Hematopoietic multipotent progenitor cell treated with erythropoietin and hydrocortisone succinate and interleukin-3 and kit ligand, for 8 days (in vitro differentiated cells): ENCODE data around the gene MED12.
A peak's percentile ranks its signal among the peaks of the same experiment; 100 is the strongest.
"Not testable (repeated sequence)": the region's sequence is repeated elsewhere in the genome, so short reads cannot be mapped to it uniquely, and the experiment has no call there.

Experiments used
- DNase-seq: peaks from one replicate; pipeline ENCODE4 v3.0.0-alpha.2; 2015

MED12 gene

DNA sequence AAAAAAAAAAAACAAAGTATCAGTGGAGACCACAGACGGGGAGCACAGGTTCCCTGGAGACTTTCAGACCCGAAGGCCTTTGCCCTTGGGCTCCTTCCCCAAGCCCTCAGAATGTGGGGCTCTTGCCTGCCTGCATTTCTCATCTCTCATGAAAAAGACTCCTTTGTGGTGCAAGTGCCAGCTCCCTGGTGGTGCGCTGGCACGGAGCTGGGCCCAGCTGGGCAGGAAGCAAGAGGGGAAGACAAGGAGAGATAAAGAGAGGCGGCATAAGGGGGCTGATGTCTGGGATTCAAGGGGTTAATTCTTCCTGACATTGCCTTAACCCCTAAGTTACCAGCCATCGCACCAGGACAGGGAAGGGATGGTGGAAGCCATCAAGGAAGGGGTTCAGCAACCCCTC, 48.1 kb downstream of the MED12 start:
- DNase-seq, result no peak

DNA sequence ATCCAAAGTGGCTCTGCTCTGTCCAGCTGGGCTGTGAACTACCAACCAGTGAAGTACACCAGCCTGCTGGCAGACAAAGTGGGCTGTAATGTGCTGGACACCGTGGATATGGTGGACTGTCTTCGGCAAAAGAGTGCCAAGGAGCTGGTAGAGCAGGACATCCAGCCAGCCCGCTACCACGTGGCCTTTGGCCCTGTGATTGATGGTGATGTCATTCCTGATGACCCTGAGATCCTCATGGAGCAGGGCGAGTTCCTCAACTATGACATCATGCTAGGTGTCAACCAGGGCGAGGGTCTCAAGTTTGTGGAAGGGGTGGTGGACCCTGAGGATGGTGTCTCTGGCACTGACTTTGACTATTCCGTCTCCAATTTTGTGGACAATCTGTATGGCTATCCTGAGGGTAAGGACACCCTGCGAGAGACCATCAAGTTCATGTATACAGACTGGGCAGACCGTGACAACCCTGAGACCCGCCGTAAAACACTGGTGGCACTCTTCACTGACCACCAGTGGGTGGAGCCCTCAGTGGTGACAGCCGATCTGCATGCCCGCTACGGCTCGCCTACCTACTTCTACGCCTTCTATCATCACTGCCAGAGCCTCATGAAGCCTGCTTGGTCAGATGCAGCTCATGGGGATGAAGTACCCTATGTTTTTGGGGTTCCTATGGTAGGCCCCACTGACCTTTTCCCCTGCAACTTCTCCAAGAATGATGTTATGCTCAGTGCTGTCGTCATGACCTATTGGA, 48.8 kb downstream of the MED12 start:
- no peak for DNase-seq

DNA sequence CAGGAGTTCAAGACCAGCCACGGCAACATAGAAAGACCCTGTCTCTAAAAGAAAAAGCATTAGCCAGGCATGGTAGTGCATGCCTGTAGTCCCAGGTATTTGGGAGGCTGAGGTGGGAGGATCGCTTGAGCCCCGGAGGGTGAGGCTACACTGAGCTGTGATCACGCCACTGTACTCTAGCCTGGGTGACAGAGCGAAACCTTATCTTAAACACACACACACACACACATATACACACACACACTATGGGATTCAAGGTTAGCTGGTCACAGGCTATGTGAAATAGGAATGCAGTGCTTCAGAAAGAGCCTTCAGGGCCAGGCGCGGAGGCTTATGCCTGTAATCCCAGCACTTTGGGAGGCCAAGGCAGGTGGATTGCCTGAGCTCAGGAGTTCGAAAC, 49.7 kb downstream of the MED12 start:
- peak; percentile 28 for DNase-seq

DNA sequence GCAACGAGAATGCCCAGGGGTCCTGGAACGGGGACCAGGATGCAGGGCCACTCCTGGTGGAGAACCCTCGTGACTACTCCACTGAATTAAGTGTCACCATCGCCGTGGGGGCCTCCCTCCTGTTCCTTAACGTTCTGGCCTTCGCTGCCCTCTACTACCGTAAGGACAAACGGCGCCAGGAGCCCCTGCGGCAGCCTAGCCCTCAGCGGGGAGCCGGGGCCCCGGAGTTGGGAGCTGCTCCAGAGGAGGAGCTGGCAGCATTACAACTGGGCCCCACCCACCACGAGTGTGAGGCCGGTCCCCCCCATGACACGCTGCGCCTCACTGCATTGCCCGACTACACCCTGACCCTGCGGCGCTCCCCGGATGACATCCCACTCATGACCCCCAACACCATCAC, 51.2 kb downstream of the MED12 start:
- DNase-seq, result no peak

DNA sequence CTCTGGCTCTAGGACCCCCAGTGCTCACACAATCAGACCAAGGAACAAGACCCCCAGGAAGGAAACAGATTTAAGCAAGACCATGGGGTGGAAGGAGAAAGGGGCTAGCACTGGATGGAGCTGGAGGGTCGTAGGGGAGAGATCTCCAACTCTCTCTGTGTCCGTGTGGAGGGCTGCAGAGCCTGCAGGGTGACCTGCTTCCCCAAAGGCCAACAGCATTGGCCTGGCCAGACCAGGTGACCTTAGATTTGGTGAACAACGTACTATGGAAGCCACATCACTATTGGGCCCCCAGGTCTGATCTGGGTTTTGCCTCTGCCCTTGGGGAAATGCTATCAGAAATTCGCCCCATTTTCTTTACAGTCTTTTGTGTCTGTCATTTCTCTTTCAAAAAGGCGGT, 52.3 kb downstream of the MED12 start:
- no peak for DNase-seq

DNA sequence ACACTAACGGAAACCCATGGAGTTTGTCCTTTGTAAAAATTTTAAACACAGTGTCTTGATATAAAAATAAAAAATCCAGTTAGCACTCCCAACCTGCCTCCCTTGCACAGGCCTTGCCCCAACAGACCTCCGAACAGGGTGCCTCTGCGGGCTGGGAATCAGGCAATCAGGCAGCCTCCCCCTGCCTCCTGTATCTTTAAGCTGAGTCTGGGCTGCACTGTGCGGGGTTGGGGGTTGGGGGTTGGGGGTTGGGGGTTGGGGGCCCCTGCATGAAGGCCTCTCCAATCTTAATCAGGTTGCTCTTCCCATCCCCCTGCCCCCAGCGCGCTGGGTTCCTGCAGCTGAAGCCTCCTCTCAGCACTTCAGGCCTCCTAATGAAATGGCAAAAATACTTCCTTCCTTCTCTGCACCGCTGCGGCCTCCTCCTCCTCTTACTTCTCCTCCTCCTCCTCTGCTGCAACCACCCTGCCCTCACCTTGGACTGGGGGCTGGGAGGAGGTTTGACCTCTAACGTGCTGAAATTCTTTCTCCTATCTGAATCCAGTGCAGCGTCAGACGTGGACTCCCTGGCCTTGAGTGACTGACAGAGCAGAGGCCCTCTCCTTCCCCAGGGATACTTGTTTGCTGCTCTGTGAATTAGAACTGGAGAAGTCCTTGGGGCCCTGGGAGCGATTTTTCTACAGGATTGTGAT, 52.9 kb downstream of the MED12 start:
- no peak for DNase-seq

DNA sequence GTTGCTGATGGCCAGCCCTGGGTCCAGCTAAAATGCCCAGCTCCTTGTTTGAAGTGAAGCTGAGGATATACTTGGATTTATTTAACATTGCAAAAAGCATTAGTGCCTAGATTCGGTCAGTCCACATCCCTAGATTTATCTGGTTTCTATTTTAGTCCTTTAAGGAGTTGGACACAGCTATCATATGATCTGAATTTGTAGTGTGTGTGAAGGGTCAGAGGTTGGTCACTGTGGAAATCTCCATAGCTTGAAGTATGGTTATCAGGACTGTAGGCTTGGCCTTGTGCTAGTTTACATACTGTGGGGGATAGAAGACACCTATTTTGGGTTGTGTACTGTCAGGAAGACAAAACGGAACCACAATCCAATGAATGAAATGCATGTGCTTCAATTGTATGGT, 55.0 kb downstream of the MED12 start:
- no peak for DNase-seq

DNA sequence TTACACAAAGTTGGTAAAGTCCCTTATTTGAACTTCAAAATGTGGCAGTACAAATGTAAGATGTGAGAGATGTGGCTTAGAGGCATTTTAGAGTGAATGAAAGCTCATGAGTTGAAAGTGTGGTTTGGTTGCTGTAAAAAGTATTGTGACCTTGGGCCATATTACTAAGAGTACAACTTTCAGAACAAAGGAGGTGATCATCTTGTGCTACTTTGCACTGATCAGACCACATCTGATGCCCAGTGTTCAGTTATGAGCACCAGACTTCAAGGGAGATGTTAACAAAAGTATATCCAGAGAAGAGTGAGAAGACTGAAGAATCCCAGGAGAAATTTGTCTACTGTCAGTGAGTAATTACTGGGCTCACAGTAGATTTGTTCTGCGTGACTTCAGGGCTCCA, 56.4 kb downstream of the MED12 start:
- no peak for DNase-seq

DNA sequence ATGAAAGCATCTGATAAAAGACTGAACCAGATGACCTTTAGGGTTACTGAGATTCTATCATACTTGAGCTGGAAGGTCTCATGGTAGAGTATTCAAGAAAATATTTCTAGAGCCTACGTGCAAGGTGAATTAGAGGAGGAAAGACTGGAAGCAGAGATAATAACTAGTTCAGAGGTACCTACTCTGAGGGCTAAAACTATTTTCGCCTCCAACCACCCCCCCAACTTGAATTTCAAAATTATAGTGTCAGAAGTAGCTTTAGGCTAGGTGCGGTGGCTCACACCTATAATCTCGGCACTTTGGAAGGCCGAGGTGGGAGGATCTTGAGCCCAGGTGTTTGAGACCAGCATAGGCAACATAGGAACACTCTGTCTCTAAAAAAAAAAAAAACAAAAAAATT, 57.1 kb downstream of the MED12 start:
- DNase-seq, result no peak

DNA sequence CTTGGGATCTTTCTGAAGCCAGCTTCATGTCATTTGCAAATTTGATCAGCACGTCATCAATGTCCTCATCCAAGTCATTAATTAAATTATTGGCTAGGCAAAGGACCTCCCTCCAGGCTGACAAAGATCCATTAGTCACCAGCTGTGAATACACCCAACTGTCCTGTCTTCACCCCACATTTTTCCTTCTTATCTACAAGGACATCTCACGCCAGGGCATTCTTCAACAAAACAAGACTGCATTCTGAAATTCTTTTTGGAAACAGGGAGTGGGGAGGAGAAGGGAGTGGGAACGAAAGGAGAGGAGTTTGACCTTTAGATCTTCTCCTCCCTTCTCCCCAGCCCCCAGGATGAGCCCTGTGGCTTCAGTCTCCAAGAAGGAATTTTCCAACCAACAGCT, 58.9 kb downstream of the MED12 start:
- DNase-seq, result no peak

DNA sequence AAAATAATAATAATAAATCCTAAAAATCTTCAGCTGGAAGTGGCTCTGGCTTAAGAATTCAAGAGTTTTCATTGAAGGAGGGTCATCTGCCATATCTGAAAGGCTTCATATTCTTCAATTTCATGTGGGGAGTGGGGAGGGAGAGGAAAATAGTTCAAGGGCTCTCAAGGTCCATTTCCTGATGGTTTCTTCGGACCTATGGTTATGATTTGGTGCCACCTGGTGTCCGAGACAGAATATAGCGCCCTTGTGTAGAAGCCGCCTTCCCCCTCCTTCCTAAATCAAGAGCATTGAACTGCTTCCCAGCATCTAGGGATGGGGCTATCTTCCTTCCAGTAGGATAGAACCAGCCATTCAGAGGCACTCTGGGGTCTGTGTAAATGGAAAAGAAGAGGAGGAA, 60.5 kb downstream of the MED12 start:
- peak; percentile 75 for DNase-seq

DNA sequence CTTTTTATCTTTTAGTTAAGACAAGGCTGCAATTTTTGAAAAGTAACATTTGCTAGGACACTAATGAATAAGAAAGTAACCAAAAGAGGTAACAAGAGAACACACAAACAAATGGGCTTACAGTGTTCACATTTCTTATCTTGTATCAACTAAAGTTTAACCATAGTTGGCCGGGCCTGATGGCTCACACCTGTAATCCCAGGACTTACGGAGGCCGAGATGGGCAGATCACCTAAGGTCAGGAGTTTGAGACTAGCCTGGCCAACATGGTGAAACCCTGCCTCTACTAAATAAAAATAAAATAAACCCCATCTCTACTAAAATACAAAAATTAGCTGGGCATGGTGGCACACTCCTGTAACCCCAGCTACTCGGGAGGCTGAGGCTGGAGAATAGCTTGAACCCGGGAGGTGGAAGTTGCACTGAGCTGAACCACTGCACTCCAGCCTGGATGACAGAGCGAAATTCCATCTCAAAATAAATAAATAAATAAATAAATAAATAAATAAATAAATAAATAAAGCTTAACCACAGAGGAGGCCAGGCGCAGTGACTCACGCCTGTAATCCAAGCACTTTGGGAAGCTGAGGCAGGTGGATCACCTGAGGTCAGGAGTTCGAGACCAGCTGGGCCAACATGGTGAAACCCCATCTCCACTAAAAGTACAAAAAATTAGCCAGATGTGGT, 62.3 kb downstream of the MED12 start:
- not testable (repeated sequence) for DNase-seq

DNA sequence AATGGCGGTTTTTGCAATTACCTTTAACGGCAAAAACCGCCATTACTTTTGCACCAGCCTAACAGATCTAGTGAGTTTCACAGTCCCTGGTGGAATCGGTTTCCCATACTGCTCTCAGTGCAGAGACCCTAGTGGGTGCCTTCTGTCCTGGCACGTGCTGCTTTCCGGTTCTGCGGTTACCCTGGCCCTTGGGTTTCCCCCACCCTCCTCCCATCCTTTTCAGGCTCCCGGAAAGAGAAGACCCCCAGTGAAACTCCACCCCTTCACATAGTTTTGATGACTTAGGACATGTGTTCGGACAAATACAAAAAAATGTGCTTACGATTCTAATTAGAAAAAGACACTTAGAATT, 63.1 kb downstream of the MED12 start:
- DNase-seq, result no peak

DNA sequence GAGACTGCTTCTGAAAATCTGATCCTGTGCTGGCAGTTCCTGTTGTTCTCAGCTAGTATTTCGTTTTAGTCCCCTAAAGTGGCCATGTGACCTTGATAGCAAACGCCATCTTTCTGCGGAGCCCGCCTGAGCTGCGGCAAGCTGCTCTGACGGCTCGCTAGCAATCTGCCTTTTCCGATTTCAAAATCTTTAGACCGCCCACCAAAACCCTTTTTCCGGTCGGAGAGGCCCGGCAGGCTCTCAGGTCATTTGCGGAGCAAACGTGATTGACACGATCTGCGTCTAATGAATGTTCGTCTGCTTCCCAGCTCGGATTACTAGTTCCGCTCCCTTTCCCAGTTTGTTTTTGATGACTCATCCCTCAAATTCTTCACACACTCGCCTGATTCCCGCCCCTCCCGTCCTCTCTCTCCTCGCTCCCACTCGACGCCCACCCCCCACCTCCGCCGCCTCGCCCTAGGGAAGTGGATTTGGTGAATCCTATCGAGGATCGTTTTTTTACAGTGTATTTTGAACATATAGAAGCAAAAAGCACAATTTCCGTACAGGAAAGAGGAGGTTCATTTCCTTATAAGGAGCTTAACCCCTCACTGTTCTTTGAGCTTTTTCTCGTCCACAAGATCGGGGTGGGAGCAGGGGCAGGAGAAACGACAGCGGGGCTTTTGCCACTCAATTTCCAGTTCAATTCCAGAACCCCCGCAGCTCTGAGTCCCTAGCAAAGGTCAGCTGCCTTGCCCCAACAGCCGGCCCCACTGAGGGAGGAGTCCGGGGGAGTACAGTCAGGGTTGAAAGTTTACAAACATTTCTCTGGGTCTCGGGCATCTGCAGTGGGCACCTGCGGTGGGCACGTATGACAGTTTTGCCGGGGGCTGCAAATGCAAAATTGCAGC, 63.8 kb downstream of the MED12 start:
- peak; percentile 96 for DNase-seq

DNA sequence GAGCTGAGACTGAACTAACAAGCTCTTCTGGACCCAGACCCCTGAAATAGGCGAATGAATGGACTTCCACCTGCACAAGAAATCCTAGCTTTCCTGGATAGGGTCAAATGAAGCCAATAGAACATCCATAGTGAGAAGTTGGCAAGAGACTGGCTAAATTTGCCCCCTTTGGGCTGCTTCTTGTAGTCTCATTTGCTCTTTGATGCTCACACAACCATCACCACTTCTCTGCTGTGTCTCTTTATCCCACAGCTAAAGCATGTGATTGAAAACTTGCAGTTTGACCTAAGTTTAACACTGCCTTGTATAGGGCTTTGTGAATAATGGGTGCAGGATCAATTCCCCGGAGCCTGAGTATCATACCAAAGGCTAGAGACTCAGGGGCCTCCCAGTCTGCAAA, 64.5 kb downstream of the MED12 start:
- DNase-seq, result no peak

DNA sequence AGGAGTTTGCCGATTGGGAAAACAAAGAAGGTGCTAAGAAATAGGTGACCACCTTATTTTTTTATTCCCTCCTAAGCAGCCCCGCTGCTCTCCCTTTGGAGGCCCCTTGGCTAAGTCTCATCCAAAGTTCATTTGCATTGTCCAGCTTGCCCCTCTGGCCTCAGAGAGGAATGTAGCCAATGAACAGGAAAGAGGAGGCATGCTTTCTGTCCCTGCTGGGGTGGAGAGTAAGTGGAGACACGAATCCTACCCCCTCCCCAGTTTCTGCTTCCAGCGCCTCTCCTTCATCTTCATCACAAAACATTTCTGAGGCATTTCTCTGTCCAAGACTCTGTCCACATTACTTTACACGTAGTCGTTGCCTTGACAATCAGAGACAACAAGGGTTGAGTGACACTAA, 64.9 kb downstream of the MED12 start:
- DNase-seq, result no peak

DNA sequence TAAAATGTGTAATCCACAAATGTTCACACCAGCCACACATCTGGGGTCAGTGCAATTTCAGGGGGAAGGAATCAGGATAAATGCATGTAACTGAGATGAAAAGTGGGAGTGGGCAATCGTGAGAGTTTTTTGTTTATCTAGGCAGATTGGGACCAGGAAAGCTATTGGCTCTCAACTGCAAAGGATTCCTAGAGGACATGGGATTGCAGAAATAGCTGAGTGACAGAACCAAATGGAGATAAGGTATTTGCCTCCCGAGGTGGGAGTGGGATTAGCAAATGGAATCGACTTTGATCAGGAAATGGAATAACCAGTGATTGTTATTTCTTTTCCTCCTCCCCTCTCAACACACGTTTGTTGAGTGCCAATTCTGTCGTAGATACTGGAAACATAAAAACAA, 65.7 kb downstream of the MED12 start:
- no peak for DNase-seq

DNA sequence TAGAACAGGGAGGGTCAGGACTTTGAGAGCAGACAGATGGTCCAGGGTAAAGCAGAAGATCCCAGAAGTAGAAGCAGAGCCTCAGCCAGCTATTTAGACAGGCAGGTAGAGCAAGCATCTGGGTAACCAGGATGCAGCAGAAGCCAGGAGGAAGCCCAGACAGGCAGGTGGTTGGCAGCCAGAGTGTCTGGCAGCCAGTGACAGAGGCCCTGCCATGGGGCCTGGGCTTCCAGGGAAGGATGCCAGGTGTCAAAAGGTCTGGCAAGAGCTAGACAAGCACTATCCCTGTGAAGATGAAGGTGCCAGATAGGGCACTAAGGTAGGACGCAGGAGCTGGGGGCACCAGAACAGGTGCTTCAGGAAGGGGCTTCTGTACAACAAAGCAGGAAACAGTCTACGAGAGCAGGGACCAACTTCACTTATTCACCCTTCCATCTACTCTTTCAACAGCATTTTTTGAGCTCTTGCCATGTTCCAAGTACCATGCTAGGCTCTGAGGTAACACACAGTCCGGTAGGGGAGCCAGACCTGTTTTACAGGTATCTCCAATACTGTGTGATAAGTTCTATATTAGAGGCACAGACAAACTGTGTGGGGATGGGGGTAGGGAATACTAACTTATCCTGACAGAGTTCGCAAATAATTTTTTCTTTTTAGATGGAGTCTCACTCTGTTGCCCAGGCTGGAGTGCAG, 66.6 kb downstream of the MED12 start:
- DNase-seq, result no peak

DNA sequence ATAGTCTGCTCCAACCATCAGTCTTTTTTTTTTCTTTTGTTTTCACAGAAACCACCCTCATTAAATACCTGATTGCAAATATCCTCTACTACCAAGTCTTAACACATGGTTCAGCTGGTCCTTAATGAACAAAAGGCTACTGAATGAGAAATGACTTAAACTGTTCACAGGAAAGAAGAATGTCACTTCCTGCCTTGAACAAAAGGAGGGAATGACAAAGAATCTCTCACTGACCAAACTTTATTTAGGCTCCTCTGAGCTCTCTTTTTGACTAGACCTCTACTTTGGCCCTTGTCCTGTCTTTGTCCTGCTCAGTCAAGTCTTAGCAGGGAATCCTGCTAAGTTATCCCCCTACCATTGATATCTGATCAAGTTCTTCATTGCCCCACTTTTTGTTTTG, 72.9 kb downstream of the MED12 start:
- DNase-seq, result no peak
